GM10266 (cell line): ENCODE results near the gene PFN3.

Experiments
- DNase-seq: peaks from one replicate; pipeline ENCODE4 v3.0.0; 2012; ENCODE audit errors: extremely low spot score
- TF ChIP-seq, protein P1 (sequence below): IDR thresholded peaks from 2 replicates; pipeline ENCODE4 v1.5.1; 2012; ENCODE audit warnings: mild to moderate bottlenecking, low read depth; ENCODE audit not compliant: control insufficient read depth, insufficient read depth; ENCODE audit errors: missing control alignments

Gene PFN3

DNA sequence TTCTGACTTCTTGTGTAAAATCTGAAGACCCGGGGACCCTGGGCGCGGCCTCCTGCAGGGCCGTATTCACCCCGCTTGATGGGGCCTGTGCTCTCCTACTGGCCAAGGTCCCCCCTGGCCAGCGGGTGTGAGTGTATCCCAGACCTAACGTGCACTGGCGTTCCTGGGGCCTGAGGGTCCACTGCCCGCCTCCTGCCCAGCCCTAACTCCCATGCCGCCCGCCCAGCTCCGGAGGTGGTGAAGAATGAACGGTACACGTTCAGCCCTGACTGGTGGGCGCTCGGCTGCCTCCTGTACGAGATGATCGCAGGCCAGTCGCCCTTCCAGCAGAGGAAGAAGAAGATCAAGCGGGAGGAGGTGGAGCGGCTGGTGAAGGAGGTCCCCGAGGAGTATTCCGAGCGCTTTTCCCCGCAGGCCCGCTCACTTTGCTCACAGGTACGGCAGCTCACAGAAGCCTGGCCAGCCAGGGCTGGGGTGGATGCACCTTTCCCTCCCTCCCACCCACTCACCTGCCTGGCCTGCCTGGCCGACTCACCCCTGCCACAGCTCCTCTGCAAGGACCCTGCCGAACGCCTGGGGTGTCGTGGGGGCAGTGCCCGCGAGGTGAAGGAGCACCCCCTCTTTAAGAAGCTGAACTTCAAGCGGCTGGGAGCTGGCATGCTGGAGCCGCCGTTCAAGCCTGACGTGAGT, 35.5 kb upstream of the PFN3 start:
- no peak for DNase-seq
- TF ChIP-seq, protein P1, sequence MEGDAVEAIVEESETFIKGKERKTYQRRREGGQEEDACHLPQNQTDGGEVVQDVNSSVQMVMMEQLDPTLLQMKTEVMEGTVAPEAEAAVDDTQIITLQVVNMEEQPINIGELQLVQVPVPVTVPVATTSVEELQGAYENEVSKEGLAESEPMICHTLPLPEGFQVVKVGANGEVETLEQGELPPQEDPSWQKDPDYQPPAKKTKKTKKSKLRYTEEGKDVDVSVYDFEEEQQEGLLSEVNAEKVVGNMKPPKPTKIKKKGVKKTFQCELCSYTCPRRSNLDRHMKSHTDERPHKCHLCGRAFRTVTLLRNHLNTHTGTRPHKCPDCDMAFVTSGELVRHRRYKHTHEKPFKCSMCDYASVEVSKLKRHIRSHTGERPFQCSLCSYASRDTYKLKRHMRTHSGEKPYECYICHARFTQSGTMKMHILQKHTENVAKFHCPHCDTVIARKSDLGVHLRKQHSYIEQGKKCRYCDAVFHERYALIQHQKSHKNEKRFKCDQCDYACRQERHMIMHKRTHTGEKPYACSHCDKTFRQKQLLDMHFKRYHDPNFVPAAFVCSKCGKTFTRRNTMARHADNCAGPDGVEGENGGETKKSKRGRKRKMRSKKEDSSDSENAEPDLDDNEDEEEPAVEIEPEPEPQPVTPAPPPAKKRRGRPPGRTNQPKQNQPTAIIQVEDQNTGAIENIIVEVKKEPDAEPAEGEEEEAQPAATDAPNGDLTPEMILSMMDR = no peak

DNA sequence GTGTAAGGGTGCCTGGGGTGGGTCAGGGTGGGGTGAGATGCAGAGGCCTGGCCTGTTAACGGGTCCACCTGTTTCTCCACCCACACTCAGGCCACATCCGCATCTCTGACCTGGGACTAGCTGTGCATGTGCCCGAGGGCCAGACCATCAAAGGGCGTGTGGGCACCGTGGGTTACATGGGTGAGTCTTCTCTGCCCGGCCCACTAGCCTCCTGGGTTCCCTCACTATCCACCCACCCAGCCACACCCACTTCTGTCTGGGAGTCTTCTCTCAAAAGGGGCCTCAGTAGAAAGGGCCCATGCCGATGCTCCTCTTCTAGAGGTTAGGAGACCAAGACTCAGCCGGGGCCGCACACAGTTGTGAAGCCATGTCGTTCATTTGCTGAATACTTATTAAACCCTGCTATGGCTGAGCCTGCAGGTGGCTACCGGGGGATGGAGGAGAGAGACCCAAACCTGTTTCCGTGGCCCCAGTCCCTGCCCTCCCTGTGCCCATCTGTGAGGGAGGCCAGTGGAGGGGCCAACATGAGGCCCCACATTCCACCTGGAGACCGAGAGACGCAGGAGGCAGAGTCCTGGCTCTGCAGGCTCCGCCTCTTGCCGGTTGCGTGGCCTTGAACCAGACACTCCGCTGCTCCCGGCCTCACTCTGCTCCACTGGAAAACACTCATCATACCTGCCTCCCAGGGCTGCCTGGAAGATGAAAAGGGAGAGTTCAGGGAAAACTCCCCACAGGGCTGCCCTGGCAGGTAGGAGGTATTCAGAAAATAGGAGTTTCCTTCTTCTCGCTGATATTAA, 34.7 kb upstream of the PFN3 start:
- TF ChIP-seq, protein P1 = no peak
- no peak for DNase-seq

DNA sequence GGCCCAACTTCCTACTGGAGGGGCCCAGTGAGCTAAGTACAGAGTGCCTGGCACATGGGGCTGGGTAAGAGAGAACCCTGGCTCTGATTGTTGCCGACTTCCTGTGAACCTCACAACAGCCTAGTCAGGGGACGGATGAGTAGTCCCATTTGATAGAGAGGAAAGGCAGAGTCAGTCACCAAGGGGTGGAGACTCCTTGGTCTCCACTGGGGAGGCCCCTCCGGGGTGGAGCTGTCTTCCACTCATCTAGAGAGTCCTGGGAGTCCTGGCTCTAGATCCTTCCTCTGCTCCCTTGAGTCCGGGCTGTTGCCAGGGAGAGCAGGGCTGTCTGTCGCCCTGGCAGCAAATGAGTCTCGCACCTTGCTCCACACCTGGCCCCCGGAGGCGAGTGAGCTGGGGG, 34.0 kb upstream of the PFN3 start:
- TF ChIP-seq, protein P1 = no peak
- DNase-seq = no peak

DNA sequence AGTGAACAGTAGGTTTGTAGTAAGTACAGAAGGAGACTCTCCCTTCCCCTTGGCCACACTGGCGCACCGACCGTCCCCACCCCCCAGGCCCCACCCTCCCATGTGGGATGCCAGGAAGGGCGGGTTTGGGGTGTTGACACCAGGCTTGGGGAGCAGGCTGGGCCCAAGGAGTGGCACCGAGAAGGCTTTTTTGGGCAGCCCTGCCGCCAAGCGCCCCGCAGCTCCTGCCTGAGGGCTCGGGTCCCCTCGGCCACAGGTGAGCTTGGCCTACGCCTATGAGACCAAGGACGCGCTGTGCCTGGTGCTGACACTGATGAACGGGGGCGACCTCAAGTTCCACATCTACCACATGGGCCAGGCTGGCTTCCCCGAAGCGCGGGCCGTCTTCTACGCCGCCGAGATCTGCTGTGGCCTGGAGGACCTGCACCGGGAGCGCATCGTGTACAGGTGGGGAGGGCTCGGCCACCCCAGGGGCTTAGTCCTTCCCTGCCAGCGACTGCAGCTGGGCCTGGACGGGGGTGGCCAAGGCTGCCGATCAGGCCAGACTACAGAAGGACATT, 33.3 kb upstream of the PFN3 start:
- TF ChIP-seq, protein P1 = no peak
- DNase-seq = no peak

DNA sequence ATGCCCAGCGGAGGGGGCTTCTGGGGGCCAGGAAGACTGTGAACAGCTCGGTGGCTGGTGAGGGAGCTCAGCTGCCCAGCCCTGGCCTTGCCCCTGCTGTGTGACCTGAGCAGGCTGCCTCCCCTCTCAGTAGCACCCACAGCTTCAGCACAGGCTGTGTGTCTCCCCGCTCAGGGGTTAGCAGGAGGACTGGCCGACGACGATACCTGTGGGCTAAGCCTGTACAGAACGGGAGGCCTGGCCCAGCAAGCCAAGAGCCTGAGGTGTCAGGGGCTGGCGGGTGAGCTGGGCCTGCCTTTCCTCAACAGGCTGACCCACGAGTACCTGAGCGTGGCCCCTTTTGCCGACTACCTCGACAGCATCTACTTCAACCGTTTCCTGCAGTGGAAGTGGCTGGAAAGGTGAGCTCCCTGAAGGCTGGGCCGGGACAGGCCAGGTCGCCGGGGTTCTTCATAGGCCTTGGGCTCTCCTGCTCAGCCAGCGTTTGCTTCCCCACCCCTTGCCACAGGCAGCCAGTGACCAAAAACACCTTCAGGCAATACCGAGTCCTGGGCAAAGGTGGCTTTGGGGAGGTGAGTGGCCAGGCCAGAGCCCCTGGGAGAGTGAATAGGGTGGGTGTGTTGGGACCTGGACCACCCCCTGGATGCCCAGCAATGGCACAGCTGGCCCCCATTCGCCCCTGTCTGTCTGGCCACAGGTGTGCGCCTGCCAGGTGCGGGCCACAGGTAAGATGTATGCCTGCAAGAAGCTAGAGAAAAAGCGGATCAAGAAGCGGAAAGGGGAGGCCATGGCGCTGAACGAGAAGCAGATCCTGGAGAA, 32.6 kb upstream of the PFN3 start:
- no peak for DNase-seq

DNA sequence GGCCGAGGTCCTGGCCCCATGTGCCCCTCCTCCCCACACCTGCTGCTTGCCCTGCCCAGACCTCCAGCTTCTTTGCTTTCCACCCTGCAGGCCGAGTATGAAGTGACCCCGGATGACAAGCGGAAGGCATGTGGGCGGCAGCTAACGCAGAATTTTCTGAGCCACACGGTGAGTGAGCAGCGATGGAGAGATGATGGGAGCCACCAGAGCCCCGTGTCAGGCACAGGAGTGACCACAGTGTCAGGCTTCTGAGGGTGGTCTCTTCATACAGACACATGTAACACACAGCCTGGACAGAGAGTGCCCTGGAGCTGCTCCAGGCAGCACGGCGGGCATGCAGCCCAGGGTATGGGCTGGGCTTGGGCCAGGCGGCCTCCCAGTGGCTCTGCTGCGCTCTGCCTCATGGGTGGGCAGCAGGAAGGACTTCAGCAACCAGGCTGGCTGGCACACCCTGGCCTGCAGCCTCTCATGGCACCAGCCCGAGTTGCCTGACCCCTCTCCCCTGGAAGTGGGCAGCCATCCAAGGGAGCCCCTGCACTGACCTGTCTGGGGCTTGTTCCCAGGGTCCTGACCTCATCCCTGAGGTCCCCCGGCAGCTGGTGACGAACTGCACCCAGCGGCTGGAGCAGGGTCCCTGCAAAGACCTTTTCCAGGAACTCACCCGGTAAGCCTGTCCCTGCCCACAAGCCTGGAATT, 31.8 kb upstream of the PFN3 start:
- TF ChIP-seq, protein P1 = no peak
- DNase-seq = no peak

More for the DNA sequence above, 32.6 kb upstream of the PFN3 start:
- TF ChIP-seq, protein P1 = no peak
